8988T (cell line): ENCODE measurements around the gene DYNC2H1.

ENCODE experiments used
- DNase-seq: peaks from one replicate; pipeline ENCODE4 v3.0.0; 2011

The DYNC2H1 gene

GRCh38 chr11:103380031-103380430 lies 270.8 kb downstream of the DYNC2H1 start:
- DNase-seq: no peak

GRCh38 chr11:103384652-103385051 lies 275.4 kb downstream of the DYNC2H1 start:
- no peak for DNase-seq

- no peak for DNase-seq
Measured at GRCh38 chr11:103395612-103396011, 286.4 kb downstream of the DYNC2H1 start.

GRCh38 chr11:103396237-103396636 lies 287.0 kb downstream of the DYNC2H1 start:
- no peak for DNase-seq

- no peak for DNase-seq
Measured at GRCh38 chr11:103397369-103397768, 288.1 kb downstream of the DYNC2H1 start.

- DNase-seq: no peak
Measured at GRCh38 chr11:103398829-103399228, 289.6 kb downstream of the DYNC2H1 start.

- no peak for DNase-seq
Measured at GRCh38 chr11:103406357-103406756, 297.1 kb downstream of the DYNC2H1 start.

GRCh38 chr11:103407641-103408040 lies 298.4 kb downstream of the DYNC2H1 start:
- no peak for DNase-seq

GRCh38 chr11:103413266-103413888 lies 304.2 kb downstream of the DYNC2H1 start:
- DNase-seq: no peak

- no peak for DNase-seq
Measured at GRCh38 chr11:103418014-103418413, 308.8 kb downstream of the DYNC2H1 start.

GRCh38 chr11:103420593-103420992 lies 311.4 kb downstream of the DYNC2H1 start:
- no peak for DNase-seq

GRCh38 chr11:103433386-103434072 lies 324.3 kb downstream of the DYNC2H1 start:
- DNase-seq: no peak

GRCh38 chr11:103434073-103434411 lies 324.8 kb downstream of the DYNC2H1 start:
- DNase-seq: no peak

- DNase-seq: no peak
Measured at GRCh38 chr11:103436131-103436770, 327.0 kb downstream of the DYNC2H1 start.

GRCh38 chr11:103441021-103441420 lies 331.8 kb downstream of the DYNC2H1 start:
- no peak for DNase-seq

- no peak for DNase-seq
Measured at GRCh38 chr11:103448966-103449365, 339.7 kb downstream of the DYNC2H1 start.

- DNase-seq: no peak
Measured at GRCh38 chr11:103450241-103450640, 341.0 kb downstream of the DYNC2H1 start.

GRCh38 chr11:103453126-103453525 lies 343.9 kb downstream of the DYNC2H1 start:
- no peak for DNase-seq

- no peak for DNase-seq
Measured at GRCh38 chr11:103453915-103454709, 344.9 kb downstream of the DYNC2H1 start.

GRCh38 chr11:103464420-103464819 lies 355.2 kb downstream of the DYNC2H1 start:
- no peak for DNase-seq

GRCh38 chr11:103465555-103466140 lies 356.4 kb downstream of the DYNC2H1 start:
- DNase-seq: no peak

- no peak for DNase-seq
Measured at GRCh38 chr11:103471546-103471945, 362.3 kb downstream of the DYNC2H1 start.

- DNase-seq: no peak
Measured at GRCh38 chr11:103476874-103477273, 367.6 kb downstream of the DYNC2H1 start.
